ENCODE measurements around the gene ZNF502. TPM values are rescaled to one million over a fixed set of nuclear protein-coding genes. Genes with fewer than 3 reads are reported as not detected.

Gene ZNF502
- total RNA-seq, 4 donors from 2014 or later, result 1.8 to 4.8 (median 1.9) TPM

DNA sequence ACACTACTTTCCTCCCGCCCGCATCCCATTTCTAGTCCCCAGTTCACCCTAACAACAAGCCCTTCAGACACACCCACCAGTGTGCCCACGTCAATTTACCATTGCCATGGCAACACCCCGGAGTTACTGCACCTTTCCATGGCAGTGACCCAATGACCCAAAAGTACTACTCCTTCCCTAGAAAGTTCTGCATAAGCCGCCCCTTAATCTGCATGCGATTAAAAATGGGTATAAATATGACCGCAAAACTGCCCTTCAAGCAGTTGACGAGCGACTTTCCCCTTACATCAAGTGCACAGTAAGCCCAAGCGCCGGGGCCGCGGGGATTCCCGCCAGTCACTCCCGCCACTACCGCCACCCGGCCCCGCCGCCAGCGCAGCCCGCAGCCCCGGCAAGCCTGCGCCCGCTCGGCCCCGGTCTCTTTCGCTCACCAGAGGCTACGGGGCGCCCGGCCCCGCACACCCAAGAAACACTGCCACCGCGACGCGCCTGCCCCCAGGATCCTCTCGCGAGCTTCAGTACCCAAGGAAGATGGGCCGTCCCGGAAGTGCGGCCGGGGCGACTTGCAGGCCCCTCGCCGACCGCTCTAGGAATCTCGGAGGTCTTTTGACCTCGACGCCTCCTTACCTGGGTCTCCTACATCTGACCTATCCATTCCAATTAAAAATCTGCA lies 27.2 kb upstream of the ZNF502 start:
- H3K4me3 ChIP-seq, result peak overlapping the region; percentile 60 to 78 (median 71)
- no peak for TF ChIP-seq POLR2A (IDR thresholded peaks at IDR 0.05)
- TF ChIP-seq, protein P1, sequence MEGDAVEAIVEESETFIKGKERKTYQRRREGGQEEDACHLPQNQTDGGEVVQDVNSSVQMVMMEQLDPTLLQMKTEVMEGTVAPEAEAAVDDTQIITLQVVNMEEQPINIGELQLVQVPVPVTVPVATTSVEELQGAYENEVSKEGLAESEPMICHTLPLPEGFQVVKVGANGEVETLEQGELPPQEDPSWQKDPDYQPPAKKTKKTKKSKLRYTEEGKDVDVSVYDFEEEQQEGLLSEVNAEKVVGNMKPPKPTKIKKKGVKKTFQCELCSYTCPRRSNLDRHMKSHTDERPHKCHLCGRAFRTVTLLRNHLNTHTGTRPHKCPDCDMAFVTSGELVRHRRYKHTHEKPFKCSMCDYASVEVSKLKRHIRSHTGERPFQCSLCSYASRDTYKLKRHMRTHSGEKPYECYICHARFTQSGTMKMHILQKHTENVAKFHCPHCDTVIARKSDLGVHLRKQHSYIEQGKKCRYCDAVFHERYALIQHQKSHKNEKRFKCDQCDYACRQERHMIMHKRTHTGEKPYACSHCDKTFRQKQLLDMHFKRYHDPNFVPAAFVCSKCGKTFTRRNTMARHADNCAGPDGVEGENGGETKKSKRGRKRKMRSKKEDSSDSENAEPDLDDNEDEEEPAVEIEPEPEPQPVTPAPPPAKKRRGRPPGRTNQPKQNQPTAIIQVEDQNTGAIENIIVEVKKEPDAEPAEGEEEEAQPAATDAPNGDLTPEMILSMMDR (IDR thresholded peaks at IDR 0.05 in 4 of 5, conservative IDR thresholded peaks at IDR 0.05 in 1 of 5), result no peak
- H3K36me3 ChIP-seq, result no peaks in the 10 kb centered on the region
- in situ Hi-C loops (cut with MboI; ENCODE audit: low sequenced_read_pairs in 4 of 4) (no loop called here), intact Hi-C loops (cut with DNase I; ENCODE audit: low total_unique reads) (no loop called here)
- H3K9me3 ChIP-seq, result no peaks in the 10 kb centered on the region
- peak overlapping the region in 1 of 4 donors; percentile 34 for H3K27ac ChIP-seq
- peaks cover 4 to 5% of the 10 kb centered on the region in 2 donors for H3K4me1 ChIP-seq
- peak; percentile 7 to 29 for DNase-seq
- ATAC-seq, result no peak
- H3K27me3 ChIP-seq, result peaks cover 0 to 9% (median 7%) of the 10 kb centered on the region in 3 donors

DNA sequence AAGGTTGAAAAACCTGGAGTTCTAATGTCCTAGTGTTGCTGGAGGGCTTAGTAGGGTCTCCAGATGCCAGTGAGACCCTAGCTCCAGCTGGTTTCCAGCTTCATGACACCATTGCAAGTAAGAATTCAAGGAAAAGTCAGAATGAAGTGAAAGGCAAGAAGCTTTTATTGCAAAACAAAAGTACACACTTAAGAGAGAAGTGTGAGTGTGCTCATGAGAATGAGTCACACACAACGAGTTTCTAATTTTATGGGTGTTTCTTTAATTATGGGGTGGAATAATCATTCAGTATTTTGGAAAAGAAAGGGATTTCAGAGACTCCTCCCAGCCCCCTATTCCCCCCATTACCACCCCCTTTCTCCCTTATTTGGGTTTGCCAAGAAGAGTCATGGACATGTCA lies 24.6 kb upstream of the ZNF502 start:
- intact Hi-C loops (cut with DNase I; ENCODE audit: low total_unique reads) (no loop called here), in situ Hi-C loops (cut with MboI; ENCODE audit: low sequenced_read_pairs in 4 of 4) (no loop called here)
- Histone ChIP-seq H3K27me3 (peaks cover 0 to 9% (median 7%) of the 10 kb centered on the region in 3 donors), H3K27ac (no peak overlapping the region), H3K4me3 (no peak overlapping the region), H3K36me3 (no peaks in the 10 kb centered on the region), H3K4me1 (peaks cover 4 to 5% of the 10 kb centered on the region in 2 donors), H3K9me3 (no peaks in the 10 kb centered on the region)
- DNase-seq (no peak), ATAC-seq (no peak)
- TF ChIP-seq POLR2A (IDR thresholded peaks at IDR 0.05), result no peak
- TF ChIP-seq, protein P1 (IDR thresholded peaks at IDR 0.05 in 4 of 5, conservative IDR thresholded peaks at IDR 0.05 in 1 of 5), result no peak

DNA sequence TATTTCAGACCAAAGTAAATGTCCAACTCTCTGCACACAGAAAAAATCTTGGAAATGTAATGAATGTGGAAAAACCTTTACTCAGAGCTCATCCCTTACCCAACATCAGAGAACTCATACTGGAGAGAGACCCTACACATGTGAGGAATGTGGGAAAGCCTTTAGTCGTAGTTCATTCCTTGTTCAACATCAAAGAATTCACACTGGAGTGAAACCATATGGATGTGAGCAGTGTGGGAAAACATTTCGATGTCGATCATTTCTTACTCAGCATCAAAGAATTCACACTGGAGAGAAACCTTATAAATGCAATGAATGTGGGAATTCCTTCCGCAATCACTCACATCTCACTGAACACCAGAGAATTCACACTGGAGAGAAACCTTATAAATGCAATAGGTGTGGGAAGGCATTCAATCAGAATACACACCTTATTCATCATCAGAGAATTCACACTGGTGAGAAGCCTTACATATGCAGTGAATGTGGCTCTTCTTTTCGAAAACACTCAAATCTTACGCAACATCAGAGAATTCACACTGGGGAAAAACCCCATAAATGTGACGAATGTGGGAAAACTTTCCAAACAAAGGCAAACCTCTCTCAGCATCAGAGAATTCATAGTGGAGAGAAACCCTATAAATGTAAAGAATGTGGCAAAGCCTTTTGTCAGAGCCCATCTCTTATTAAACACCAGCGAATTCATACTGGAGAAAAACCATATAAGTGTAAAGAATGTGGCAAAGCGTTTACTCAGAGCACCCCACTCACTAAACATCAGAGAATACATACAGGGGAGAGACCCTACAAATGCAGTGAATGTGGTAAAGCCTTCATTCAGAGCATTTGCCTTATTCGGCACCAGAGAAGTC lies 9.0 kb downstream of the ZNF502 start:
- peaks cover 16 to 73% (median 43%) of the 10 kb centered on the region in 3 donors for H3K9me3 ChIP-seq
- DNase-seq (no peak), ATAC-seq (no peak)
- no peaks in the 10 kb centered on the region for H3K27me3 ChIP-seq
- TF ChIP-seq POLR2A (IDR thresholded peaks at IDR 0.05), result no peak
- TF ChIP-seq, protein P1 (IDR thresholded peaks at IDR 0.05 in 4 of 5, conservative IDR thresholded peaks at IDR 0.05 in 1 of 5), result no peak
- intact Hi-C loops (cut with DNase I; ENCODE audit: low total_unique reads) (no loop called here), in situ Hi-C loops (cut with MboI; ENCODE audit: low sequenced_read_pairs in 4 of 4) (no loop called here)
- H3K4me3 ChIP-seq, result peak overlapping the region in 1 of 4 donors; percentile 35
- no peak overlapping the region for H3K27ac ChIP-seq
- H3K36me3 ChIP-seq, result peaks cover 10 to 64% of the 10 kb centered on the region in 2 donors
- no peaks in the 10 kb centered on the region for H3K4me1 ChIP-seq

DNA sequence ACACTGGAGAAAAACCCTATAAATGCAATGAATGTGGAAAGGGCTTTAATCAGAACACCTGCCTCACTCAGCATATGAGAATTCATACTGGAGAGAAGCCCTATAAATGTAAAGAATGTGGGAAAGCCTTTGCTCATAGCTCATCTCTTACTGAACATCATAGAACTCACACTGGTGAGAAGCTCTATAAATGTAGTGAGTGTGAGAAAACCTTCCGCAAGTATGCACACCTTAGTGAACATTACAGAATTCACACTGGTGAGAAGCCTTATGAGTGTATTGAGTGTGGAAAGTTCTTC lies 9.6 kb downstream of the ZNF502 start:
- peaks cover 10 to 61% of the 10 kb centered on the region in 2 donors for H3K36me3 ChIP-seq
- TF ChIP-seq, protein P1 (IDR thresholded peaks at IDR 0.05 in 4 of 5, conservative IDR thresholded peaks at IDR 0.05 in 1 of 5), result no peak
- TF ChIP-seq POLR2A (IDR thresholded peaks at IDR 0.05), result no peak
- DNase-seq (no peak), ATAC-seq (no peak)
- H3K27me3 ChIP-seq, result no peaks in the 10 kb centered on the region
- peaks cover 16 to 78% (median 43%) of the 10 kb centered on the region in 3 donors for H3K9me3 ChIP-seq
- peak overlapping the region in 1 of 4 donors; percentile 35 for H3K4me3 ChIP-seq
- no peak overlapping the region for H3K27ac ChIP-seq
- H3K4me1 ChIP-seq, result no peaks in the 10 kb centered on the region
- in situ Hi-C loops (cut with MboI; ENCODE audit: low sequenced_read_pairs in 4 of 4) (no loop called here), intact Hi-C loops (cut with DNase I; ENCODE audit: low total_unique reads) (no loop called here)
